ENCODE results near the gene PREX1.

DNA sequence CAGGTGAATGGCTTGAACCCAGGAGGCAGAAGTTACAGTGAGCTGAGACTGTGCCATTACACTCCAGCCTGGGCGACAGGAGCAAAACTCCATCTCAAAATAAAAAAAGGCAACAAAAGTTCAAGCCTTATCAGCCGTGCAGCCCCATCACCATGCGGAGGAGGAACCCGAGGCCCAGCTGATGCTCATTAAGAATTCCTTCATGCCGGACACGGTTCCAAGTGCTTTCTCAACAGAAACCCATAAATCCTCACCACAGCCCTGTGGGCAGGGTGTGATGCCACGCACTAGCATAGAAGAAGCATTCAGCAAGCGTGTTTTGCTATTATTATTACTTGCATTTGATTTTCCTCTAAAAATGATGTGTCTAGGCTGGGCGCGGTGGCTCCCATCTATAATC lies 56.3 kb downstream of the PREX1 start:
- TF ChIP-seq, protein P1, sequence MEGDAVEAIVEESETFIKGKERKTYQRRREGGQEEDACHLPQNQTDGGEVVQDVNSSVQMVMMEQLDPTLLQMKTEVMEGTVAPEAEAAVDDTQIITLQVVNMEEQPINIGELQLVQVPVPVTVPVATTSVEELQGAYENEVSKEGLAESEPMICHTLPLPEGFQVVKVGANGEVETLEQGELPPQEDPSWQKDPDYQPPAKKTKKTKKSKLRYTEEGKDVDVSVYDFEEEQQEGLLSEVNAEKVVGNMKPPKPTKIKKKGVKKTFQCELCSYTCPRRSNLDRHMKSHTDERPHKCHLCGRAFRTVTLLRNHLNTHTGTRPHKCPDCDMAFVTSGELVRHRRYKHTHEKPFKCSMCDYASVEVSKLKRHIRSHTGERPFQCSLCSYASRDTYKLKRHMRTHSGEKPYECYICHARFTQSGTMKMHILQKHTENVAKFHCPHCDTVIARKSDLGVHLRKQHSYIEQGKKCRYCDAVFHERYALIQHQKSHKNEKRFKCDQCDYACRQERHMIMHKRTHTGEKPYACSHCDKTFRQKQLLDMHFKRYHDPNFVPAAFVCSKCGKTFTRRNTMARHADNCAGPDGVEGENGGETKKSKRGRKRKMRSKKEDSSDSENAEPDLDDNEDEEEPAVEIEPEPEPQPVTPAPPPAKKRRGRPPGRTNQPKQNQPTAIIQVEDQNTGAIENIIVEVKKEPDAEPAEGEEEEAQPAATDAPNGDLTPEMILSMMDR (IDR thresholded peaks at IDR 0.05): no peak
- TF ChIP-seq POLR2A (IDR thresholded peaks at IDR 0.05): no peak
